ENCODE results near the gene THSD4.
"Not testable (repeated sequence)": the region's sequence is repeated elsewhere in the genome, so short reads cannot be mapped to it uniquely, and the experiment has no call there.

The THSD4 gene

GRCh38 chr15:71149646-71150557, 34.6 kb downstream of the THSD4 start:
- DNase-seq (ENCODE audit: low read depth): no peak

GRCh38 chr15:71151081-71151480, 35.8 kb downstream of the THSD4 start:
- no peak for DNase-seq (ENCODE audit: low read depth)

- no peak for DNase-seq (ENCODE audit: low read depth)
Measured at GRCh38 chr15:71152542-71152941, 37.3 kb downstream of the THSD4 start.

GRCh38 chr15:71153823-71154524, 38.7 kb downstream of the THSD4 start:
- no peak for DNase-seq (ENCODE audit: low read depth)

- no peak for DNase-seq (ENCODE audit: low read depth)
Measured at GRCh38 chr15:71154607-71155200, 39.4 kb downstream of the THSD4 start.

GRCh38 chr15:71155534-71155933, 40.3 kb downstream of the THSD4 start:
- no peak for DNase-seq (ENCODE audit: low read depth)

GRCh38 chr15:71160976-71161375, 45.7 kb downstream of the THSD4 start:
- DNase-seq (ENCODE audit: low read depth): no peak

- DNase-seq (ENCODE audit: low read depth): no peak
Measured at GRCh38 chr15:71162309-71162708, 47.0 kb downstream of the THSD4 start.

GRCh38 chr15:71164606-71165005, 49.3 kb downstream of the THSD4 start:
- DNase-seq (ENCODE audit: low read depth): not testable (repeated sequence)

GRCh38 chr15:71167445-71168165, 52.3 kb downstream of the THSD4 start:
- DNase-seq (ENCODE audit: low read depth): no peak

GRCh38 chr15:71168166-71168834, 53.0 kb downstream of the THSD4 start:
- no peak for DNase-seq (ENCODE audit: low read depth)

GRCh38 chr15:71170163-71170562, 54.9 kb downstream of the THSD4 start:
- DNase-seq (ENCODE audit: low read depth): no peak

GRCh38 chr15:71171195-71171594, 55.9 kb downstream of the THSD4 start:
- DNase-seq (ENCODE audit: low read depth): no peak

GRCh38 chr15:71174360-71174759, 59.1 kb downstream of the THSD4 start:
- DNase-seq (ENCODE audit: low read depth): not testable (repeated sequence)

- DNase-seq (ENCODE audit: low read depth): no peak
Measured at GRCh38 chr15:71180986-71181853, 65.9 kb downstream of the THSD4 start.

- DNase-seq (ENCODE audit: low read depth): no peak
Measured at GRCh38 chr15:71182522-71182921, 67.3 kb downstream of the THSD4 start.

- no peak for DNase-seq (ENCODE audit: low read depth)
Measured at GRCh38 chr15:71183063-71183462, 67.8 kb downstream of the THSD4 start.

GRCh38 chr15:71185706-71186105, 70.4 kb downstream of the THSD4 start:
- no peak for DNase-seq (ENCODE audit: low read depth)

GRCh38 chr15:71186267-71186666, 71.0 kb downstream of the THSD4 start:
- no peak for DNase-seq (ENCODE audit: low read depth)

- DNase-seq (ENCODE audit: low read depth): no peak
Measured at GRCh38 chr15:71187078-71187477, 71.8 kb downstream of the THSD4 start.

GRCh38 chr15:71187526-71187925, 72.3 kb downstream of the THSD4 start:
- DNase-seq (ENCODE audit: low read depth): no peak
